ENCODE data around the gene NEMP1. TPM values are rescaled to one million over a fixed set of nuclear protein-coding genes. Genes with fewer than 3 reads are reported as not detected.

The NEMP1 gene
- total and polyA plus RNA-seq, 10 of the 15 experiments (the other 5 are each of a cell fraction or from before 2014, with no cell fraction given), result 4.0 to 45.9 (median 19.8) TPM

DNA sequence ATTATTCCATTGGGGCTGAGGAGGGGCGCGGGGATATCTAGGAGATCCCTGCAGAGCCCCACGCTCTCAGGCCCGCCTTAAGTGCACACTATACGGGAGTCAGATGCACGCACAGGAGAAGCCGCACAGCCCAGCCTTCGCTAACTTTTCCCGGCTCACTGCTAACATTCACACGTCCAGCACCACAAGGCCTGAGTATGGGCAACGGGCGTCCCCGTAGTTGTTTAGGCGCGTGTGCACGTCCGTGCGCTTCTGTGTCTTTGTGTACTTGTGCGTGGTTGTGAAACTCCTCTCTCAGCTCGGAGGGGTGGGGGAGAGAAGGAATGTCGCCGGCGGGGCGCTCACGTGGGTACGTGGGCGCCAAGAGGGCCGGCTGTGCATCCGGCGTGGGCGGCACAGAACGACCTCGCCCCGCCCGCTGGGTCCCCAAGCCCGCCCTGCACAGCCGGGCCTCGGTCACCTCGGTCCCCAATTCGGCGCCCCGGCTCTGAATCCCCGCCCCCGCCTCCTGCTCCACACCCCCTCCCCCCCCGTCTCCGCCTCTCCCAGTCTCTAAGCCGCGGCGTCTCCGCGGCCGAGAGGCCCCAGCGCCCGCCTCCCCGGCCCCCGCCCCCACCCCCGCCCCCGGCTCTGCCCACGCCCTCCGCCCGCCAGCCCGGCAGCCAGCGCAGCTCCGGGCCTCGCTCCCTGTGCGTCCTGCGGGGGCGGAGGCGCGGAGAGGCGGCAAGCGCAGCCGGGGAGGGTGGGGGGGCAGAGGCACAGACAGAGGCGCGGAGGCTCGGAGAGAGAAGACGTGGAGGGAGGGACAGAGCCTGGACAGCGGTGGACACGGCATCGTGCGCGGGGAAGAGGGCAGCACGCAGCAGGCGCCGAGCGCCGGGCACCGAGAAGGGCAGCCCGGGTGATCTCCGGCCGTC lies 10.0 kb upstream of the NEMP1 start, which contains the start of gene NAB2 (continued):
- TF ChIP-seq HSF1 (IDR thresholded peaks at IDR 0.05; ENCODE audit: low read depth, low read length) (no peak), RFX5 (IDR thresholded peaks at IDR 0.05; ENCODE audit: low read depth, low read length) (no peak), EGR1 (IDR thresholded peaks at IDR 0.05; ENCODE audit: borderline replicate concordance in 1 of 2, low read depth in 2 of 2, low read length in 2 of 2) (peak; percentile 38 to 99), TBL1XR1 (IDR thresholded peaks at IDR 0.05; ENCODE audit: low read depth, low read length) (no peak), SMAD5 (IDR thresholded peaks at IDR 0.05; ENCODE audit: low read depth) (no peak), NR2F1 (conservative IDR thresholded peaks at IDR 0.05) (no peak), PBX3 (IDR thresholded peaks at IDR 0.05; ENCODE audit: insufficient replicate concordance, low read depth, low read length) (no peak), TCF12 (IDR thresholded peaks at IDR 0.05; ENCODE audit: low read depth, low read length) (0 out of 2 replicates have a peak, but pooled peaks have one; percentile 51), BACH1 (IDR thresholded peaks at IDR 0.05; ENCODE audit: borderline replicate concordance) (peak; percentile 46; the same call in 1 of the 2 replicates), POLR2AphosphoS2 (IDR thresholded peaks at IDR 0.05; ENCODE audit: low read depth, low read length) (no peak), NR2C1 (IDR thresholded peaks at IDR 0.05) (no peak), FOS (IDR thresholded peaks at IDR 0.05; ENCODE audit: borderline replicate concordance, extremely low read depth, insufficient read length) (no peak), DPF2 (IDR thresholded peaks at IDR 0.05) (peak; percentile 71), CBX3 (IDR thresholded peaks at IDR 0.05; ENCODE audit: borderline replicate concordance, low read depth) (no peak), RAD21 (IDR thresholded peaks at IDR 0.05; ENCODE audit: insufficient read depth, low read depth, low read length) (no peak), SREBF2 (IDR thresholded peaks at IDR 0.05; ENCODE audit: low read length) (no peak), USF1 (IDR thresholded peaks at IDR 0.05; ENCODE audit: borderline replicate concordance, extremely low read length, insufficient read depth, low read depth, low read length) (peak; percentile 76), MEF2B (IDR thresholded peaks at IDR 0.05; ENCODE audit: partially characterized antibody, poor library complexity, severe bottlenecking) (peak; percentile 10), SP1 (IDR thresholded peaks at IDR 0.05; ENCODE audit: low read depth, low read length) (peak; percentile 68), ZNF207 (IDR thresholded peaks at IDR 0.05; ENCODE audit: borderline replicate concordance) (no peak; the same call in 1 of the 2 replicates)
- TF ChIP-seq, protein P1, sequence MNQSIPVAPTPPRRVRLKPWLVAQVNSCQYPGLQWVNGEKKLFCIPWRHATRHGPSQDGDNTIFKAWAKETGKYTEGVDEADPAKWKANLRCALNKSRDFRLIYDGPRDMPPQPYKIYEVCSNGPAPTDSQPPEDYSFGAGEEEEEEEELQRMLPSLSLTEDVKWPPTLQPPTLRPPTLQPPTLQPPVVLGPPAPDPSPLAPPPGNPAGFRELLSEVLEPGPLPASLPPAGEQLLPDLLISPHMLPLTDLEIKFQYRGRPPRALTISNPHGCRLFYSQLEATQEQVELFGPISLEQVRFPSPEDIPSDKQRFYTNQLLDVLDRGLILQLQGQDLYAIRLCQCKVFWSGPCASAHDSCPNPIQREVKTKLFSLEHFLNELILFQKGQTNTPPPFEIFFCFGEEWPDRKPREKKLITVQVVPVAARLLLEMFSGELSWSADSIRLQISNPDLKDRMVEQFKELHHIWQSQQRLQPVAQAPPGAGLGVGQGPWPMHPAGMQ (IDR thresholded peaks at IDR 0.05; ENCODE audit: borderline replicate concordance), result no peak
